GM12864 (cell line): ENCODE results near the gene NDC80.
"Not testable (repeated sequence)": the region's sequence is repeated elsewhere in the genome, so short reads cannot be mapped to it uniquely, and the experiment has no call there.

Experiments
- DNase-seq: peaks from one replicate; pipeline ENCODE4 v3.0.0-alpha.2; 2011; ENCODE audit warnings: low read depth
- H3K4me3 ChIP-seq: 2 replicates; pipeline ENCODE4 v1.5.1; 2011; ENCODE audit warnings: mild to moderate bottlenecking, low read depth, low read length, control low read depth
- CTCF ChIP-seq: IDR thresholded peaks from 2 replicates; pipeline ENCODE4 v1.5.1; 2011; ENCODE audit warnings: low read depth, mild to moderate bottlenecking, moderate library complexity, low read length, control low read depth, inconsistent platforms; ENCODE audit errors: missing control alignments

Gene NDC80

DNA sequence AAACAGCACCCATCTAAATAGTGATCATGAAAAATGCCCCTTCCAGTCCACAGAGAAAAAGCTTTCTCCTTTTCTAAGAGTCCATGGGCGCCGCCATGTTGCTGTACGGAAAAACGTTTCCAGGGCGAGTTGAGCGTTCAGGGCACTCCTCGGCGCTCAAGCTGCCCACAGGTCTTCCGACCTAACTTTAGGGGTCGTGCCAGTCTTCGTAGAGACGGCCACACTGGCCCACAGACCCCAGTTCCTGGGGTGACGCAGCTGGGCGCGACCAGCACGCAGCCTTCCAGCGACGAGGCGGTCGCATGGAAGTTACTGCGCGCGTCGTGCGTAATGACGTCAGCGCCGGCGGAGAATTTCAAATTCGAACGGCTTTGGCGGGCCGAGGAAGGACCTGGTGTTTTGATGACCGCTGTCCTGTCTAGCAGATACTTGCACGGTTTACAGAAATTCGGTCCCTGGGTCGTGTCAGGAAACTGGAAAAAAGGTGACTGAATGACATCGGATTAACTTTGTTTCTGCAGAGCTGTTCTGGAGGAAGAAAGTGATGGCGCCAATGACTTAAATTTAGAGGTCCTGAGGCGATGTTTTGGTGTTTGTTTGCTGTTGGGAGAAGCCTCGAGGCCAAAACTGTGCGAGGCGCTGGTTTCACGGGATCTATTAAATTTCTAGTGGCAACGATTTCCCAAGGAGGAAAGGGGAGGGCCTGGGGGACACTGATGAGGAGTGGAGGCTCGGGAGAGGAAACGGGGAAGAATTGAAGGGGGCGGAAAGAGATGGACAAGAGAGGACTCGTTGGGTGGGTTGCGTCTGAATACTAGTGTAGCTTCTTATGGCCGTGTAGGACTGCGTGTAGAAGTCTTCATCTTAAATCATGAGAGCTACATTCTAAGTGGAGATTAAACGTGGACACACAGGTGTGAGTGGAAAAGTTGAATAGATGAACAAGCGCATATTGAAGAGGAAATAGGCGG, at the start of gene NDC80, which contains the start of gene METTL4:
Gene NDC80 (plus strand): TSS at position 358 of the 971 bp plus-strand sequence. CDS start 1,429 bp downstream, outside the sequence.
Gene METTL4 (minus strand): TSS at position 306 of the 971 bp plus-strand sequence. CDS start 4,289 bp downstream, outside the sequence.
- peak within 1 kb of the TSS; percentile 75 for H3K4me3 ChIP-seq
- no peak for TF ChIP-seq CTCF
- DNase-seq: peak; percentile 68

DNA sequence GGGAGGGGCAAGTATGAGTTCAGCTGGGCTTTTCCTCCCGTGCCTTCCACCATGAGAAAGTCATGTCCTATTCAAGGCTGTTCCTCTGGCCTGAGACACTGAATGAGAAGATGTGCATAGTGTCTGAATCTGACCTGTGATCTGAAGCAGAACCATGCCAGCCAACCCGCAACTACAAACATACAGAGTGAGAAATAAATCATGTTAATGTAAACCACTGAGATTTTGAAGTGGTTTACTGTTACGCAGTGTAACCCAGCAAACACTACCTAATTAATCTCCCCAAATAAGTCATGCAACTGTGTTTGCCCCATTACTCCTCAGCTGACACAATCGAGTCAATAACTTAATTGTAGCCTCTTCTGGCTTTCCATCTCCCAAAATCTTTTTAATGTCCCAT, 49.2 kb upstream of the NDC80 start:
- H3K4me3 ChIP-seq: no peak overlapping the region
- no peak for DNase-seq
- no peak for TF ChIP-seq CTCF

GRCh38 chr18:2524794-2525198, 46.6 kb upstream of the NDC80 start:
- DNase-seq: not testable (repeated sequence)

DNA sequence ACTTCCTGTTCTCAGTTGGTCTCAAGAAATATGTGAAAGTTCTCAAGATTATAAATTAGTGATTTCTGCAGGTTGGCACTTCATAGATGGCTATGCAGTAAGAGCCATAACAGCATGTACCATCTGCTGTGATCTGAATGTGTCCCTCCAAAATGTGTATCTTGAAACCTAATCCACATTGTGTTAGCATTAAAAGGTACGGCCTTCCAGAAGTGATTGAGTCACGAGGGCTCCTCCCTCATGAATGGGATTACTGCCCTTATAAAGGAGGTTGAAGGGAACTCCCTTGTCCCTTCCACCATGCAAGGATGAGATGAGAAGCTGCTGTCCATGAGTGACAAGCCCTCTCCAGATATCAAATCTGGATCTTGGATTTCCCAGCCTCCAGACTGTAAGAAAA, 45.0 kb upstream of the NDC80 start:
- no peak for DNase-seq
- no peak overlapping the region for H3K4me3 ChIP-seq
- no peak for TF ChIP-seq CTCF

More at GRCh38 chr18:2524794-2525198, 46.6 kb upstream of the NDC80 start:
- not testable (repeated sequence) for H3K4me3 ChIP-seq

DNA sequence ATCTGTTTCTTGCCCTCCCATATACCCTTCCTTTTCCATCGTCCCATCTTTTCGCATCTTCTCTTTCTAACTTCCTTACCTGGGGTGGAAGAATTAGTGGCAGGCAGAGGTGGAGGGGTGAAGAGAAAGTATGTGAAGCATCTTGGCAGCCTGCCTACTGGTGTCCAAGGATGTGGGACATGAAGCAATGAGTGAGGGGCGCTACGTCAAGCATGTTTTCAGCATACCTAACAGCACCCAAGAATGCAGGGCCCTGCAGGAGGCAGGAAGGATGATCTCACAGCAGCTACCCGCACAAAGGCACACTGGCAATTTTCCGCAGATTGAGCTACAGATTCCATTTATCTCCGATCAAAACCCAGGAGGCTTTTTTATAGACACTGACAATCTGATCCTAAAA, 42.2 kb upstream of the NDC80 start:
- no peak for DNase-seq
- no peak for TF ChIP-seq CTCF
- H3K4me3 ChIP-seq: no peak overlapping the region

GRCh38 chr18:2531751-2532150, 39.6 kb upstream of the NDC80 start:
- no peak for DNase-seq
- TF ChIP-seq CTCF: no peak
- no peak overlapping the region for H3K4me3 ChIP-seq

GRCh38 chr18:2532797-2533196, 38.6 kb upstream of the NDC80 start:
- H3K4me3 ChIP-seq: no peak overlapping the region
- TF ChIP-seq CTCF: no peak
- DNase-seq: no peak
